ENCODE results near the gene PDE6D. TPM values are rescaled to one million over a fixed set of nuclear protein-coding genes. Genes with fewer than 3 reads are reported as not detected.

The PDE6D gene
- total RNA-seq, 1 donor = 19.2 TPM

DNA sequence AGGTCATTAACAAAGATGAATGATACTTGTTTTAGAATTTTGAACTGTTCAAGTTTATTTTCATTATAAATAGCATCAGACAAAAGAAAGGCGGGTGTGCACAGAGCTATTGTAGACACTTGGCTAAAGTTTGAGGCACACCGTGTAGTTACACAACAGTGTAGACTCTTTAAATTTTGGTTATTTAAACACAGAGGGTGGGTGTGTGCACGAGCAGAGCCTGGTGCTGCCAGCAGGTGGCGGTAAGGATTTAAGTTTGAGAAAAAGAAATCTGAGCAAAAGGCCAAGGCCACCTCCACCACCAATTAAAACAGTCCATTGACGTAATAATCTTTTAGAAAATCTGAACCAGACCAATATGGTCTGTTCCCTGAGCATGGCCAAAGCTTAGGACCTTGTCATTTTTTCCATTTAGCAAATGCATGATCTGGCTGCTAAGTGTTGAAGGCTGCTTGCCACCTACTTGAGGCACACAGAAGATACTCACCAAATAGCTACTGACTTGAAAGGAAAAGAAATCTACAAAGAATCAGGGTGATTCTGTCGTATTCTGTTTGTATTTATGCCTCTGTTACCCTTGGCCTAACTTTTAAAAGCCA lies 19.5 kb upstream of the PDE6D start:
- H3K4me1 ChIP-seq (ENCODE audit: insufficient read depth, low read length) = no peaks in the 10 kb centered on the region
- H3K27ac ChIP-seq (ENCODE audit: low read depth, low read length) = no peak overlapping the region
- H3K9me3 ChIP-seq (ENCODE audit: low read depth, low read length) = no peaks in the 10 kb centered on the region
- peaks cover 58% of the 10 kb centered on the region for H3K36me3 ChIP-seq (ENCODE audit: insufficient read depth, low read length)
- no peak for DNase-seq (ENCODE audit: insufficient read length, low spot score, missing footprints)
- no peaks in the 10 kb centered on the region for H3K27me3 ChIP-seq (ENCODE audit: insufficient read depth, low read length)
- H3K4me3 ChIP-seq (ENCODE audit: insufficient read depth, low read length) = no peak overlapping the region
- H3K4me2 ChIP-seq (ENCODE audit: insufficient read depth, low read length) = no peak overlapping the region
- H2AFZ ChIP-seq (ENCODE audit: low read length) = no peak overlapping the region
- peak; percentile 86 for TF ChIP-seq CTCF (IDR thresholded peaks at IDR 0.05; ENCODE audit: extremely low read depth, low read depth, low read length)
- peaks cover 26% of the 10 kb centered on the region for H4K20me1 ChIP-seq (ENCODE audit: insufficient read depth, low read length)
- peaks cover 29% of the 10 kb centered on the region for H3K79me2 ChIP-seq (ENCODE audit: insufficient read depth, low read length)

DNA sequence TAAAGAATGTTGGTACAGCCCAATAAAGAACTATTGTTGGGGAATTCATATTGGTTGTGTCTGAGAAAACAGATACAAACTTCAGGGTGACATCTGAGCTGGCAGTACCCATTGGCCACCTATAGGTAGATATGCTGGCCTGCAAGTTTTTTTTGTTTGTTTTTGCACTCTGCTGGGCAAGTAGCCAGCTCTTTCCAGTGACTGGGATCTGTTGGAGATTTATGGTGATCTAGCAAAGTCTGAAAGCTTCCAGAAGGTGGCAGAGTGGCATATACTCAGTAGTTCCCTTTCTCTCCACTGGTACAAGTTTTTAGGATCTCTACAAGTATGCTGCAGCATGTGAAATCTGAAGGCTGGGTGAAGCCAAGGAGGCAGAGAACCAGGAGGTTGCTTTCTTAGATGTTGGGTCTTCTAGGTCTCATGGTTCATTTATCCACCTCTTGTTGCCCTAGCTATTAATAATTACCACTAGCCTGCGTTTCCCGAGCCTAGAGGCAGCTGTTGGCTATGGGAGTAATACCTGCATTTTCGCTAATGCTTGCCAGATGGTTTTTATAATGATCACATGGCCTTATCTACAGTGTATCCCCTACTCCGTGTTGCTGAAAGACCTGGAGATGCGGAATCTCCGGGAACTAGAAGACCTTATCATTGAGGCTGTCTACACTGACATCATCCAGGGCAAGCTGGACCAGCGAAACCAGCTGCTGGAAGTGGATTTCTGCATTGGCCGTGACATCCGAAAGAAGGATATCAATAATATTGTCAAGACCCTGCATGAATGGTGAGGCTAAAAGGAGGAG lies 14.6 kb upstream of the PDE6D start:
- peak; percentile 85 for DNase-seq (ENCODE audit: insufficient read length, low spot score, missing footprints)

DNA sequence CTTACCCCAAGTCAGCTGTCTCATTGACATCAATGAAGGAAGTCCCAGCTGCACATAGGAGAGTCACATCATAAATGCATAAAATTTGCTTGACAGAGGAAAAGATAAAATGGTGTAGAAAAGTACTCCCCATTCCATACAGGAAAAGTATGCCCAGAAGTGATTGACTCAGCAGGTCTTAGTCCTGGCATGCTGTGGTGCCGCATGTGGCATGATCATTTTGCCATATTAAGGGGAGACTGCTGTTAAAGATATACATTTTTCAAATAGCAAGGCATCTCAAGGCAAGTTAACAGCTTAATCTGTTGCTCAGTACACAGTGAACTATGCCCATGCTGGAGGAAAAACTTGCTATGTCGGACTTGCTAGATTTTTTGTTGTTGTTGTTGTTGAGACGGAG lies 13.3 kb upstream of the PDE6D start:
- no peak overlapping the region for H3K4me2 ChIP-seq (ENCODE audit: insufficient read depth, low read length)
- peaks cover 39% of the 10 kb centered on the region for H3K36me3 ChIP-seq (ENCODE audit: insufficient read depth, low read length)
- no peak for DNase-seq (ENCODE audit: insufficient read length, low spot score, missing footprints)
- H3K27me3 ChIP-seq (ENCODE audit: insufficient read depth, low read length) = no peaks in the 10 kb centered on the region
- H3K9me3 ChIP-seq (ENCODE audit: low read depth, low read length) = no peaks in the 10 kb centered on the region
- no peak for TF ChIP-seq CTCF (IDR thresholded peaks at IDR 0.05; ENCODE audit: extremely low read depth, low read depth, low read length)
- H3K27ac ChIP-seq (ENCODE audit: low read depth, low read length) = no peak overlapping the region
- no peak overlapping the region for H3K4me3 ChIP-seq (ENCODE audit: insufficient read depth, low read length)
- no peak overlapping the region for H2AFZ ChIP-seq (ENCODE audit: low read length)
- H3K79me2 ChIP-seq (ENCODE audit: insufficient read depth, low read length) = peaks cover 55% of the 10 kb centered on the region
- H4K20me1 ChIP-seq (ENCODE audit: insufficient read depth, low read length) = peaks cover 15% of the 10 kb centered on the region
- peaks cover 3% of the 10 kb centered on the region for H3K4me1 ChIP-seq (ENCODE audit: insufficient read depth, low read length)

More for the DNA sequence above, 14.6 kb upstream of the PDE6D start:
- H3K9me3 ChIP-seq (ENCODE audit: low read depth, low read length) = no peaks in the 10 kb centered on the region
- no peaks in the 10 kb centered on the region for H3K27me3 ChIP-seq (ENCODE audit: insufficient read depth, low read length)
- peak; percentile 60 for TF ChIP-seq CTCF (IDR thresholded peaks at IDR 0.05; ENCODE audit: extremely low read depth, low read depth, low read length)
- H3K36me3 ChIP-seq (ENCODE audit: insufficient read depth, low read length) = peaks cover 38% of the 10 kb centered on the region
- no peak overlapping the region for H2AFZ ChIP-seq (ENCODE audit: low read length)
- no peak overlapping the region for H3K4me3 ChIP-seq (ENCODE audit: insufficient read depth, low read length)
- no peak overlapping the region for H3K4me2 ChIP-seq (ENCODE audit: insufficient read depth, low read length)
- no peak overlapping the region for H3K27ac ChIP-seq (ENCODE audit: low read depth, low read length)
- peaks cover 3% of the 10 kb centered on the region for H3K4me1 ChIP-seq (ENCODE audit: insufficient read depth, low read length)
- H4K20me1 ChIP-seq (ENCODE audit: insufficient read depth, low read length) = peaks cover 15% of the 10 kb centered on the region
- H3K79me2 ChIP-seq (ENCODE audit: insufficient read depth, low read length) = peaks cover 43% of the 10 kb centered on the region

DNA sequence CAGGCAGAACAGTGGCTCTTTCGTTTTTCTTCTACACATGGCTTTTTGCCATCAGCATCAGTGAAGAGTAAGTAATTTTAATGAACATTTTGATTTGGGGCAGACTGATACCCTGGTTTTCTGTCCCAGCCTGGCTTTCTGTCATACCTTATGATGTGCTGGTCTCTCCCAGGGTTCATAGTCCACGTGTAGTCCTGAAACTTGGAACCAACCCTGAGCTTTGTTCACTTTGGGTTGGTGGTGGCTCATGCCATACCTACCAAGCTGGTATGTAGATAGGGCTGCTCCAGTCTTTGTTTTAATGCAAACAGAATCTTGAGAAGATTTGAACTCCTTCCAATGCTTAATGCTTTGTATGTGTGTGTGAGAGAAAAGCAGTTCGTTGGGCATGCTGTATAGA lies 10.0 kb upstream of the PDE6D start:
- Histone ChIP-seq H3K79me2 (ENCODE audit: insufficient read depth, low read length) (peaks cover 76% of the 10 kb centered on the region), H4K20me1 (ENCODE audit: insufficient read depth, low read length) (peaks cover 15% of the 10 kb centered on the region), H3K4me1 (ENCODE audit: insufficient read depth, low read length) (peaks cover 14% of the 10 kb centered on the region), H2AFZ (ENCODE audit: low read length) (no peak overlapping the region), H3K36me3 (ENCODE audit: insufficient read depth, low read length) (peaks cover 21% of the 10 kb centered on the region), H3K9me3 (ENCODE audit: low read depth, low read length) (no peaks in the 10 kb centered on the region), H3K27me3 (ENCODE audit: insufficient read depth, low read length) (no peaks in the 10 kb centered on the region), H3K4me2 (ENCODE audit: insufficient read depth, low read length) (no peak overlapping the region), H3K27ac (ENCODE audit: low read depth, low read length) (no peak overlapping the region), H3K4me3 (ENCODE audit: insufficient read depth, low read length) (no peak overlapping the region)
- no peak for DNase-seq (ENCODE audit: insufficient read length, low spot score, missing footprints)
- TF ChIP-seq CTCF (IDR thresholded peaks at IDR 0.05; ENCODE audit: extremely low read depth, low read depth, low read length) = no peak
